ENCODE results near the gene FBXL3. TPM values are rescaled to one million over a fixed set of nuclear protein-coding genes. Genes with fewer than 3 reads are reported as not detected.

Gene FBXL3
- total RNA-seq, 2 experiments from 2014 or later: 33.6 to 35.4 TPM

DNA sequence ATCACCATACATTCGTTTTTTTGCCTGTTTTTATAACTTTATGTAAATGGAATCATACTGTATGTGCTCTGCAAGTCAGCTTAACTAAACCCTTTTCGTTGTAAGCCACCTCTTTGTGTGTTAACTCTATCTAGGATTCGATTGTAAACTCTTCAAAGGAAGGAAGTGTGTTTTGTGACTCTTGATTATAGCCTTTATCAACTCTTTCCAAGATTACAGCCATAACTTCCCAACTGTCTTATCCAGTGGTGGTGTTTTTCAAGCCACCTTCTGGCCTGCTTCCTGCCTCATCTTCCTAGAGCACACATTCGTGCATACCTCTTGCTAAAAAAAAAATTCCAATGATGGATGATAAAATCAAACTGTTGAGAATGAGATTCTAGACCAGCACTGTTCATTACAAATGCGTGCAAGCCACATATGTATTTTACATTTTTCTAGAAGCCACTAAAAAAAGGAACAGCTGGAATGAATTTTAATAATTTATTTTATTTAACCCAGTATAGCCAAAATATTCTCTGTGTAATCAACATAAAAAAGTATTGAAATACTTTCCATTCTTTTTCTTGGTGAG is 12.0 kb upstream of the FBXL3 start:
- DNase-seq: no peak
- H3K9me3 Mint-ChIP-seq: no peaks in the 10 kb centered on the region
- H3K27me3 Mint-ChIP-seq: no peaks in the 10 kb centered on the region
- H3K36me3 Mint-ChIP-seq: peaks cover 5% of the 10 kb centered on the region
- H3K4me3 Mint-ChIP-seq: no peak overlapping the region
- H3K27ac Mint-ChIP-seq: no peak overlapping the region
- H3K4me1 Mint-ChIP-seq: peaks cover 4% of the 10 kb centered on the region

DNA sequence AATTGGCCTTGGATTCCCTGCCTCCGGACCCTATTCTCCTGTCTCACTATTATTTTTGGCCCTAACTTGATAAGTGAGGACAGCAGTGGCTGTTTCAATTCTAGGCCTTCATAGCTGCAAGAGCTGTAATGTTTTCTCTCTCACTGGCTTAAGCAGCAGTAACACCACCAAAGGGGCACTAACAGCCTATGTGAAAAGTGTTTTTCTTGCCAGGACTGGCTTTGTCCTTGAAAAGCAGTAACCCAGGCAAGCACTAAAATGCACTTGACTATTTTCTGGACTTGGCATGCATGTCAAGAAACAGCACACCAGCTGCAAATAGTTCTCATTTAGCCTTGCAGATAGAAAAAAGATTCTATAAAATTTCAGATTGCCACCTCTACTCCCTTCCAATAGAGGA is 9.3 kb upstream of the FBXL3 start:
- H3K4me3 Mint-ChIP-seq: no peak overlapping the region
- no peak overlapping the region for H3K27ac Mint-ChIP-seq
- H3K36me3 Mint-ChIP-seq: no peaks in the 10 kb centered on the region
- DNase-seq: no peak
- no peaks in the 10 kb centered on the region for H3K9me3 Mint-ChIP-seq
- H3K4me1 Mint-ChIP-seq: peaks cover 8% of the 10 kb centered on the region
- no peaks in the 10 kb centered on the region for H3K27me3 Mint-ChIP-seq

GRCh38 chr13:77034881-77035280 is 7.9 kb upstream of the FBXL3 start:
- no peaks in the 10 kb centered on the region for H3K27me3 Mint-ChIP-seq
- peaks cover 8% of the 10 kb centered on the region for H3K4me1 Mint-ChIP-seq

GRCh38 chr13:77033717-77034302 is 6.9 kb upstream of the FBXL3 start:
- no peak overlapping the region for H3K4me3 Mint-ChIP-seq
- H3K9me3 Mint-ChIP-seq: peaks cover 2% of the 10 kb centered on the region
- H3K27me3 Mint-ChIP-seq: no peaks in the 10 kb centered on the region
- peaks cover 2% of the 10 kb centered on the region for H3K36me3 Mint-ChIP-seq
- no peak for DNase-seq
- H3K27ac Mint-ChIP-seq: no peak overlapping the region
- H3K4me1 Mint-ChIP-seq: peaks cover 10% of the 10 kb centered on the region

More at GRCh38 chr13:77034881-77035280, 7.9 kb upstream of the FBXL3 start:
- no peak for DNase-seq
- Mint-ChIP-seq H3K27ac (no peak overlapping the region), H3K9me3 (peaks cover under 1% of the 10 kb centered on the region), H3K4me3 (no peak overlapping the region), H3K36me3 (peaks cover under 1% of the 10 kb centered on the region)

DNA sequence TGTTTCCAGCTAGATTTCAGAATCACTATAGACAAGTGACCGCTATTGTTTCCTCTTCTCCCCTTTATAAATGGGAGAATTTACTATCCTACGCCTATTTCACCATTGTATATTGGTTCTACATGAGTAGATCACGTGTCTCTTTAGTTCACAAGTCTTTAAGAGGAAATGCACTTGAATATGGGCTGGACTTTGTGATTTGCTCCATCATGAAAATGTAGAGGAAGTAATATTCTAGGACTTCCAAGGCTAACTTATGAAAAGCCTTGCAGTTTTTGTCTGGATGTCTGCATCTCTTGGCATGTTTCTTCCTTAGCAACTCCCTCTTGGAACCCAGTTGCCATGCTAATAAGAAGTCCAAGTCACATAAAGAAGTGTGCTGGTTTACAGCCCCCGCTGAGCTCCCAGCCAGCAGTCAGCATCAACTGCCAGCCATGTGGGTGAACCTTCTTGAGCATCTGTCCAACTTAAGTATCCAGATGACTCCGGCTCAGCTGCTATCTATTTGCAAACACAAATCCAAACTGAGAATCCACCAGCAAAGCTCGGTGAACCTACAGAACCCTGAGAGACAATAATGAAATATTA is 4.8 kb upstream of the FBXL3 start:
- DNase-seq: no peak
- Mint-ChIP-seq H3K4me1 (peaks cover 17% of the 10 kb centered on the region), H3K9me3 (peaks cover 2% of the 10 kb centered on the region), H3K27me3 (peaks cover 5% of the 10 kb centered on the region), H3K36me3 (peaks cover 2% of the 10 kb centered on the region), H3K27ac (no peak overlapping the region), H3K4me3 (no peak overlapping the region)

DNA sequence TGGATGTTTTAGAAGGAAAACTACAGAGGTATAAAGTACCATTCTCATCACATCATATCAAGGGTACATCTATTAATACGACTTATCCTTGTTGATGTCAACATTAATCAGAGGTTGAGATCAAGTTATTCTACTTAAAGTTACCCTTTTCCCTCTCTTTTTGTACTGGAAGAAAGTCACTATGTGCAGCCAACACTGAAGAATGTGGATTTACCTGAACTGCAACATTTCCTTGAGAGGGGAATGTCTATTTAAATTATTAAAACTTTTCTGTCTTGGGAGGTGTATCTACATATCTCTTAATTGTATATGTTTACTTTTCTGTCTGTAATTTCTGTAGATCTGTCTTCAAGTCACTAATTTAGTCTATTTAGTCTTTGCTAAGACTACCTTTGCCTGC is 2.5 kb upstream of the FBXL3 start:
- H3K4me3 Mint-ChIP-seq: no peak overlapping the region
- peaks cover 5% of the 10 kb centered on the region for H3K36me3 Mint-ChIP-seq
- H3K4me1 Mint-ChIP-seq: peaks cover 23% of the 10 kb centered on the region
- DNase-seq: no peak
- peaks cover 5% of the 10 kb centered on the region for H3K27me3 Mint-ChIP-seq
- H3K9me3 Mint-ChIP-seq: peaks cover 2% of the 10 kb centered on the region
- no peak overlapping the region for H3K27ac Mint-ChIP-seq

DNA sequence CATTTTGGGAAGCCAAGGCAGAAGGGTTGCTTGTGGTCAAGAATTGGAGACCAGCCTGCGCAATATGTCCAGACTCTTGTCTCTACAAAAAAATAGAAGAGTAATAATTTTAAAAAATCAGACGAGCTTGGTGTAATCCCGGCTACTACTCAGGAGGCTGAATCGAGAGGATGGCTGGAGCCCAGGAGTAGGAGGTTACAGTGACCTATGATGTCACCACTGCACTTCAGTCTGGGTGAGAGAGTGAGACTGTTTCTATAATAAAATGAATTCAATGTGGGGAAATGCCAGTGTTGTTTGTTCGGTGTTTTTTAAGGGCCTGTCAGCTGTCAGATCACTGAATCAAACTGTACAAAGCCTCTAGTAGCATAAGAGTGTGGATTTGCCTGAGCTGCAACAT is 1.2 kb upstream of the FBXL3 start:
- Mint-ChIP-seq H3K36me3 (peaks cover 8% of the 10 kb centered on the region), H3K27ac (no peak overlapping the region), H3K9me3 (peaks cover 2% of the 10 kb centered on the region), H3K4me3 (peak overlapping the region; percentile 95), H3K4me1 (peaks cover 34% of the 10 kb centered on the region), H3K27me3 (peaks cover 5% of the 10 kb centered on the region)
- no peak for DNase-seq

DNA sequence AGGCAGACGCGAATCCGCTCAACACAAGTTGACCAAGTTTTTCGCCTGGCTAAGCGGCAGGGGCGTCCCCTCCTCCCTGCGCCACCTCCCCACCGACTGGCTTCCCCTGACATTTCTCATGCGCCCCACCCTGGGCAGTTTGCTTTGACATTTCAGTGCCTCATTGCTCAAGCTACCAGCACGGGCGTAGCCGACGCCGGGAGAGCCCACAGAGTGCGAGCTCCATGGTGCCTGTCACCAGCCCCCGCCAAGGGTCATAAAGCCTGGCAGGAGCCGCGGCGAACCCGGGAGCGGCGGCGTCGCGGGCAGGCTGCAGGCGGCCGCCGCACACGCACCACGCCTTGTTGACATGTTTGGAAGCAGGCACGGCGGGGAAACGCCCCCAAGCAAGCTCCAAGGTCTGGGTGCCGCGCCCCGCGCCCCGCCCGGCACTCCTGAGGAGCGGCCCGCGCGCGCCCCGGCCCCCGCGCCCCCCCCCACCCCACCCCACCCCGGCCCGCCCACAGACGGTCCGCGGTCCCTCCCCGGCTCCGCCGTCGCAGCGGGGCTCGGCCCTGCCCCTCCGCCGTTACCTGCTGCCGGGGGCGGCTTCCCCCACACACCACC is 601 bp downstream of the FBXL3 start:
- H3K4me3 Mint-ChIP-seq: peak overlapping the region; percentile 95
- peak; percentile 80 for DNase-seq
- peak overlapping the region; percentile 86 for H3K27ac Mint-ChIP-seq
- peaks cover 5% of the 10 kb centered on the region for H3K27me3 Mint-ChIP-seq
- peaks cover 47% of the 10 kb centered on the region for H3K4me1 Mint-ChIP-seq
- H3K36me3 Mint-ChIP-seq: peaks cover 21% of the 10 kb centered on the region
- H3K9me3 Mint-ChIP-seq: peaks cover 2% of the 10 kb centered on the region

DNA sequence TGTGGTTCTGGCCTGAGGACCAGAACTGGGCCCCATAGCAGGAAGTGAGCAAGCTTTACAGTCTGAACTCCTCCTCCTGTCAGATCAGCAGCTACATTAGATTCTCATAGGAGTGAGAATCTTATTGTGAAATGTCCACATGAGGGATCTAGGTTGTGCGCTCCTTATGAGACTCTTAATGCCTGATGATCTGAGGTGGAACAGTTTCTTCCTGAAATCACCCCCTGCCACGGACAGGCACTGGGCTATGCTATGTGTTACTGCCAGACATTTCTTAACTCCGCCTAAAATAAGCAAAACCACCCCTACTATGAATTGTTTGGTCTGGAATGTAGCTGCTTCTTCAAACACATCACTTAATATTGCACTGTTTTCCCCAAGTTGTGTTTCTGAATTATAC is 4.6 kb downstream of the FBXL3 start:
- H3K36me3 Mint-ChIP-seq: peaks cover 20% of the 10 kb centered on the region
- peaks cover 60% of the 10 kb centered on the region for H3K4me1 Mint-ChIP-seq
- H3K9me3 Mint-ChIP-seq: no peaks in the 10 kb centered on the region
- peaks cover 5% of the 10 kb centered on the region for H3K27me3 Mint-ChIP-seq
- H3K4me3 Mint-ChIP-seq: no peak overlapping the region
- H3K27ac Mint-ChIP-seq: peak overlapping the region; percentile 68
- no peak for DNase-seq

- H3K27me3 Mint-ChIP-seq: no peaks in the 10 kb centered on the region
- no peak overlapping the region for H3K4me3 Mint-ChIP-seq
- DNase-seq: no peak
- peaks cover 21% of the 10 kb centered on the region for H3K36me3 Mint-ChIP-seq
- H3K9me3 Mint-ChIP-seq: no peaks in the 10 kb centered on the region
- peaks cover 65% of the 10 kb centered on the region for H3K4me1 Mint-ChIP-seq
- H3K27ac Mint-ChIP-seq: no peak overlapping the region
Observed at GRCh38 chr13:77019756-77020155, 7.2 kb downstream of the FBXL3 start.

- H3K27ac Mint-ChIP-seq: no peak overlapping the region
- H3K9me3 Mint-ChIP-seq: no peaks in the 10 kb centered on the region
- H3K4me1 Mint-ChIP-seq: peaks cover 43% of the 10 kb centered on the region
- H3K27me3 Mint-ChIP-seq: no peaks in the 10 kb centered on the region
- no peak for DNase-seq
- no peak overlapping the region for H3K4me3 Mint-ChIP-seq
- H3K36me3 Mint-ChIP-seq: peaks cover 19% of the 10 kb centered on the region
Observed at GRCh38 chr13:77016888-77017623, 9.9 kb downstream of the FBXL3 start.

DNA sequence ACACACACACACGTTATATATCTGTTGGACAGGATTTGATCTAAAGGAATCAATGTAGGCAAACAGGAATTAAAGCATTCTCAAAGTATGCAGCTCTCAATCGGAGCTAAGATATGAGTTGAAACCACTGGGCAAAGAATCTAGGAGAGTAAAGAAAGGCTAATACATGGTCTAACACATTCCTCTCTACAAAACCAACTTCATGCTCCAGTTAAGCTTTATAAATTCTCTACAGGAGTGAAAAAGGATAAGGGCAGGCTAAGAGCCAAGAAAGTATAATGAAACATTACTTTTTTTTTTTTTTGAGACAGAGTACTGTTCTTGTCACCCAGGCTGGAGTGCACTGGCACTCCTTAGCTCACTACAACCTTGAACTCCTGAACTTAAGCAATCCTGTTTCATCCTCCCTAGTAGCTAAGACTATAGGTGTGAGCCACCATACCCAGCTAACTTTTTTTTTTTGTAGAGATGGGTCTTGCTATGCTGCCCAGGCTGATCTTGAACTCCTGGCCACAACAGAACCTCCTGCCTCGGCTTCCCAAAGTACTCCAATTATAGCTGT is 10.6 kb downstream of the FBXL3 start:
- Mint-ChIP-seq H3K4me1 (peaks cover 36% of the 10 kb centered on the region), H3K27ac (no peak overlapping the region), H3K4me3 (no peak overlapping the region), H3K36me3 (peaks cover 19% of the 10 kb centered on the region), H3K27me3 (no peaks in the 10 kb centered on the region), H3K9me3 (no peaks in the 10 kb centered on the region)
- DNase-seq: no peak

- no peaks in the 10 kb centered on the region for H3K9me3 Mint-ChIP-seq
- H3K27me3 Mint-ChIP-seq: no peaks in the 10 kb centered on the region
- H3K4me3 Mint-ChIP-seq: no peak overlapping the region
- peaks cover 28% of the 10 kb centered on the region for H3K4me1 Mint-ChIP-seq
- peaks cover 29% of the 10 kb centered on the region for H3K36me3 Mint-ChIP-seq
- H3K27ac Mint-ChIP-seq: no peak overlapping the region
- DNase-seq: no peak
Observed at GRCh38 chr13:77014906-77015685, 11.9 kb downstream of the FBXL3 start.

GRCh38 chr13:77013853-77014542 is 13.0 kb downstream of the FBXL3 start:
- Mint-ChIP-seq H3K27ac (peak overlapping the region; percentile 7), H3K9me3 (no peaks in the 10 kb centered on the region), H3K36me3 (peaks cover 38% of the 10 kb centered on the region), H3K4me1 (peaks cover 22% of the 10 kb centered on the region), H3K4me3 (no peak overlapping the region), H3K27me3 (no peaks in the 10 kb centered on the region)
- no peak for DNase-seq
